Activated CD4-positive, alpha-beta T cell treated with anti-CD3 and anti-CD28 coated beads, Interleukin-2, amount 50 U/mL, for 48 hours (primary cell): ENCODE measurements around the gene HSD3B1.
"Not testable (repeated sequence)": the region's sequence is repeated elsewhere in the genome, so short reads cannot be mapped to it uniquely, and the experiment has no call there.

Experiments used
- DNase-seq, 2 experiments: peaks; one replicate each; pipeline ENCODE4 v3.0.0-alpha.2; 2020

The HSD3B1 gene

GRCh38 chr1:119556423-119556822 is 49.4 kb downstream of the HSD3B1 start:
- no peak for DNase-seq

GRCh38 chr1:119560402-119560801 is 53.4 kb downstream of the HSD3B1 start:
- DNase-seq: not testable (repeated sequence)

GRCh38 chr1:119564548-119564947 is 57.5 kb downstream of the HSD3B1 start:
- DNase-seq: no peak
